ENCODE measurements around the gene CLCN6. TPM values are rescaled to one million over a fixed set of nuclear protein-coding genes. Genes with fewer than 3 reads are reported as not detected.

Gene CLCN6
- total and polyA plus RNA-seq, 2 of the 8 experiments (the other 6 are each of a cell fraction or from before 2014, with no cell fraction given) = 15.7 to 26.0 TPM

- no peak for TF ChIP-seq CHD7 (IDR thresholded peaks at IDR 0.05; ENCODE audit: insufficient replicate concordance, low read length)
- no peak for TF ChIP-seq POU5F1 (IDR thresholded peaks at IDR 0.05; ENCODE audit: low read depth, low read length)
- TF ChIP-seq USF2 (IDR thresholded peaks at IDR 0.05; ENCODE audit: low read length) = no peak
- TF ChIP-seq GABPA (IDR thresholded peaks at IDR 0.05; ENCODE audit: borderline replicate concordance, insufficient read depth, low read length) = no peak
- TF ChIP-seq CREB1 (IDR thresholded peaks at IDR 0.05) = no peak
- no peak for TF ChIP-seq TEAD4 (IDR thresholded peaks at IDR 0.05; ENCODE audit: low read depth, low read length)
- no peak for TF ChIP-seq BRCA1 (IDR thresholded peaks at IDR 0.05; ENCODE audit: low read depth, low read length)
- TF ChIP-seq EGR1 (IDR thresholded peaks at IDR 0.05; ENCODE audit: borderline replicate concordance, low read depth, low read length) = no peak
- no peak for TF ChIP-seq CHD2 (IDR thresholded peaks at IDR 0.05; ENCODE audit: low read length)
- TF ChIP-seq SP4 (IDR thresholded peaks at IDR 0.05; ENCODE audit: low read length) = no peak
Observed at GRCh38 chr1:11835441-11836225, 29.6 kb downstream of the CLCN6 start (continued).
